Astrocyte (in vitro differentiated cells and primary cell): ENCODE data around the gene NUP58. TPM values are rescaled to one million over a fixed set of nuclear protein-coding genes. Genes with fewer than 3 reads are reported as not detected.

Experiments used
- DNase-seq: peaks from one replicate; pipeline ENCODE4 v3.0.0-alpha.2; 2010; ENCODE audit warnings: low read depth
- FAIRE-seq: peaks from 2 replicates; lab custom pipeline; 2011; peaks lifted over from hg19 to GRCh38; lab: Jason Lieb, UNC
- H2AFZ ChIP-seq: 2 replicates; pipeline ENCODE4 v1.6.0; 2012; ENCODE audit warnings: low read depth, low read length, inconsistent platforms
- H3K27ac ChIP-seq: 2 replicates; pipeline ENCODE4 v1.5.1; 2011; ENCODE audit warnings: low read depth, low read length, inconsistent platforms
- H3K27me3 ChIP-seq: 2 replicates; pipeline ENCODE4 v1.6.0; 2011; ENCODE audit warnings: low read length, inconsistent platforms; ENCODE audit not compliant: insufficient read depth
- H3K36me3 ChIP-seq: 2 replicates; pipeline ENCODE4 v1.5.1; 2011; ENCODE audit warnings: low read length, inconsistent platforms; ENCODE audit not compliant: insufficient read depth
- H3K4me1 ChIP-seq: 2 replicates; pipeline ENCODE4 v1.5.1; 2011; ENCODE audit warnings: low read length, inconsistent platforms; ENCODE audit not compliant: insufficient read depth
- H3K4me2 ChIP-seq: 2 replicates; pipeline ENCODE4 v1.6.0; 2012; ENCODE audit warnings: low read length, inconsistent platforms
- H3K4me3 ChIP-seq: 2 replicates; pipeline ENCODE4 v1.5.1; 2011; ENCODE audit warnings: low read depth, mild to moderate bottlenecking, low read length, inconsistent platforms; ENCODE audit not compliant: insufficient read depth
- H3K79me2 ChIP-seq: 2 replicates; pipeline ENCODE4 v1.6.0; 2012; ENCODE audit warnings: mild to moderate bottlenecking, low read length, inconsistent platforms; ENCODE audit not compliant: insufficient read depth
- H3K9ac ChIP-seq: 2 replicates; pipeline ENCODE4 v1.6.0; 2012; ENCODE audit warnings: mild to moderate bottlenecking, low read length, inconsistent platforms
- H3K9me3 ChIP-seq: 2 replicates; pipeline ENCODE4 v1.5.1; 2012; ENCODE audit warnings: low read depth, mild to moderate bottlenecking, low read length, inconsistent platforms; ENCODE audit not compliant: insufficient read depth
- H4K20me1 ChIP-seq: 2 replicates; pipeline ENCODE4 v1.6.0; 2012; ENCODE audit warnings: low read length, inconsistent platforms; ENCODE audit not compliant: insufficient read depth
- H3K27ac Mint-ChIP-seq: one replicate; pipeline ENCODE4 v1.8.0; 2021; ENCODE audit warnings: mild to moderate bottlenecking, mixed read lengths; ENCODE audit not compliant: unreplicated experiment
- H3K27me3 Mint-ChIP-seq: one replicate; pipeline ENCODE4 v1.8.0; 2021; ENCODE audit warnings: low read depth, mixed read lengths; ENCODE audit not compliant: unreplicated experiment
- H3K36me3 Mint-ChIP-seq: one replicate; pipeline ENCODE4 v1.8.0; 2021; ENCODE audit warnings: low read depth, mixed read lengths; ENCODE audit not compliant: unreplicated experiment
- H3K4me1 Mint-ChIP-seq: one replicate; pipeline ENCODE4 v1.8.0; 2021; ENCODE audit warnings: low read depth, mixed read lengths; ENCODE audit not compliant: unreplicated experiment
- H3K4me3 Mint-ChIP-seq: one replicate; pipeline ENCODE4 v1.8.0; 2021; ENCODE audit warnings: mild to moderate bottlenecking, moderate library complexity, mixed read lengths; ENCODE audit not compliant: unreplicated experiment
- H3K9me3 Mint-ChIP-seq: one replicate; pipeline ENCODE4 v1.8.0; 2021; ENCODE audit warnings: mild to moderate bottlenecking, mixed read lengths; ENCODE audit not compliant: unreplicated experiment
- EZH2 ChIP-seq: IDR thresholded peaks from 2 replicates; pipeline ENCODE4 v1.6.1; 2012; ENCODE audit warnings: mild to moderate bottlenecking, low read length, inconsistent platforms; ENCODE audit not compliant: insufficient read depth
- total RNA-seq: library from RNA; stranded (reverse); gene quantifications from 2 replicates; pipeline ENCODE4 v1.2.1, GENCODE V29; 2021
- TF ChIP-seq, protein P1 (sequence below): IDR thresholded peaks from 2 replicates; pipeline ENCODE4 v1.5.1; 2011; ENCODE audit warnings: low read depth, mild to moderate bottlenecking, inconsistent platforms, low read length, moderate library complexity; ENCODE audit not compliant: insufficient read depth

The NUP58 gene
- total RNA-seq, 1 donor from 2014 or later = 53.2 TPM

DNA sequence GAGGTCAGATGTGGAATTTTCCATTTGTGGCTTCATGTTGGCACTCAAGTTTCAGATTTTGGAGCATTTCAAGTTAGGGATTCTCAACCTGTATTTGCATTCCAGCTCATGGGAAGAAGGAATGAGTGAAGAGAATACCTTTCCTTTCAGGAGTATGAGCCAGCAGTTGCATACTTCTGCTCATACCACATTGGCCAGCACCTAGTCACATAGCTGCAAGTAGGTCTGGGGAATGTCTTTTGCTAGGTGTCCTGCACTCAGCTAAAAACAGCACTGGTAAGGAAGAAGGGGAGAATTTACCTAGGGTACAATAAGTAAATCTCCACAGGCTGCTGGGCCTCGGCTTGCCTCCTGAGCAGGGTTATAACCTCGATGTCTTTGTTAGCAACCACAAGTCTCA is 45.7 kb downstream of the NUP58 start:
- DNase-seq (no peak), FAIRE-seq (no peak)
- H4K20me1 ChIP-seq = no peaks in the 10 kb centered on the region
- no peak overlapping the region for H3K27ac ChIP-seq
- no peak overlapping the region for H2AFZ ChIP-seq
- no peak overlapping the region for H3K9ac ChIP-seq
- no peak overlapping the region for H3K4me2 ChIP-seq
- H3K4me1 ChIP-seq = no peaks in the 10 kb centered on the region
- no peak overlapping the region for H3K4me3 Mint-ChIP-seq
- H3K27ac Mint-ChIP-seq = no peak overlapping the region
- H3K27me3 Mint-ChIP-seq = no peaks in the 10 kb centered on the region
- peaks cover 3% of the 10 kb centered on the region for H3K9me3 Mint-ChIP-seq
- no peak overlapping the region for H3K4me3 ChIP-seq
- no peaks in the 10 kb centered on the region for H3K4me1 Mint-ChIP-seq
- no peaks in the 10 kb centered on the region for H3K9me3 ChIP-seq
- no peaks in the 10 kb centered on the region for H3K36me3 Mint-ChIP-seq
- no peaks in the 10 kb centered on the region for H3K79me2 ChIP-seq
- no peak for TF ChIP-seq EZH2
- TF ChIP-seq, protein P1, sequence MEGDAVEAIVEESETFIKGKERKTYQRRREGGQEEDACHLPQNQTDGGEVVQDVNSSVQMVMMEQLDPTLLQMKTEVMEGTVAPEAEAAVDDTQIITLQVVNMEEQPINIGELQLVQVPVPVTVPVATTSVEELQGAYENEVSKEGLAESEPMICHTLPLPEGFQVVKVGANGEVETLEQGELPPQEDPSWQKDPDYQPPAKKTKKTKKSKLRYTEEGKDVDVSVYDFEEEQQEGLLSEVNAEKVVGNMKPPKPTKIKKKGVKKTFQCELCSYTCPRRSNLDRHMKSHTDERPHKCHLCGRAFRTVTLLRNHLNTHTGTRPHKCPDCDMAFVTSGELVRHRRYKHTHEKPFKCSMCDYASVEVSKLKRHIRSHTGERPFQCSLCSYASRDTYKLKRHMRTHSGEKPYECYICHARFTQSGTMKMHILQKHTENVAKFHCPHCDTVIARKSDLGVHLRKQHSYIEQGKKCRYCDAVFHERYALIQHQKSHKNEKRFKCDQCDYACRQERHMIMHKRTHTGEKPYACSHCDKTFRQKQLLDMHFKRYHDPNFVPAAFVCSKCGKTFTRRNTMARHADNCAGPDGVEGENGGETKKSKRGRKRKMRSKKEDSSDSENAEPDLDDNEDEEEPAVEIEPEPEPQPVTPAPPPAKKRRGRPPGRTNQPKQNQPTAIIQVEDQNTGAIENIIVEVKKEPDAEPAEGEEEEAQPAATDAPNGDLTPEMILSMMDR = no peak
- H3K36me3 ChIP-seq = no peaks in the 10 kb centered on the region
- no peaks in the 10 kb centered on the region for H3K27me3 ChIP-seq

DNA sequence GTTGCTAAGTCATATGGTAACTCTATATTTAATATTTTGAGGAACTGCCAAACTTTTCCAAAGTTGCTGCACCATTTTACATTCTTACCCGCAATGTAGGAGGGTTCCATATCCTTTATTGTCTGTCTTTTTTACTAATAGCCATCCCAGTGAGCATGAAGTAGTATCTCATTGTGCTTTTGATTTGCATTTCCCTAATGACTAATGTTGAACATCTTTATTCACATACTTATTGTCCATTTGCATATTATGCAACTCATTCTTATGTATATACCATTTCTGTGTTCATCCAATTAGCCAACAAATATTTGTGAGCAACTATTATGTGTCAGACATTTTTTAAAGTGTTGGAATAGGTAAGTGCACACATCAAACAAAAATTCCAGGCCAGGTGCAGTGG is 50.0 kb downstream of the NUP58 start:
- DNase-seq = no peak
- Histone ChIP-seq H3K9ac (no peak overlapping the region), H3K9me3 (no peaks in the 10 kb centered on the region), H3K4me1 (no peaks in the 10 kb centered on the region), H3K27ac (no peak overlapping the region), H3K4me2 (no peak overlapping the region), H4K20me1 (no peaks in the 10 kb centered on the region), H3K27me3 (peaks cover 3% of the 10 kb centered on the region), H3K4me3 (no peak overlapping the region), H3K36me3 (no peaks in the 10 kb centered on the region), H3K79me2 (no peaks in the 10 kb centered on the region), H2AFZ (no peak overlapping the region)
- H3K9me3 Mint-ChIP-seq = peaks cover 3% of the 10 kb centered on the region
- TF ChIP-seq, protein P1 = no peak
- TF ChIP-seq EZH2 = no peak
- no peak overlapping the region for H3K27ac Mint-ChIP-seq
- peaks cover 2% of the 10 kb centered on the region for H3K27me3 Mint-ChIP-seq
- H3K4me1 Mint-ChIP-seq = no peaks in the 10 kb centered on the region
- no peak for FAIRE-seq
- H3K4me3 Mint-ChIP-seq = no peak overlapping the region
- no peaks in the 10 kb centered on the region for H3K36me3 Mint-ChIP-seq

DNA sequence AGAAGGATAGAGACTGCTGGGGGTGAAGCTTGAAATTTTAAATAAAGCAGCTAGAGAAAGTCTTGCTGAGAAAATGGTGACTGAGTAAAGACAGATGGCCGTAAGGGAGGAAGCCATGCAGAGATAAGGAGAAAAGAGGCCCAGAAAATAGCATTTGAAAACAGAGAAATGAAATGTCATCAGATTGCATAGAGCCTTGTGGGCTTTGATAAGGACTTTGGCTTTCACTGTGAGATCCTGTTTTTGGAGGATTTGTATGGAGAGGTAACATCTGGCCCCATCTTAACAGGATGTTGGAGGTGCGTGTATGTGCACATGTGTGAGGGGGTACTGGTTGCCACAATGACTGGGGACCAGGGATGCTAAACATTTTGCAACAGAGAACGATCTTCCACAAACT is 50.8 kb downstream of the NUP58 start:
- Mint-ChIP-seq H3K9me3 (peaks cover 3% of the 10 kb centered on the region), H3K27me3 (peaks cover 2% of the 10 kb centered on the region), H3K36me3 (no peaks in the 10 kb centered on the region), H3K4me1 (no peaks in the 10 kb centered on the region), H3K4me3 (no peak overlapping the region), H3K27ac (no peak overlapping the region)
- DNase-seq (no peak), FAIRE-seq (no peak)
- Histone ChIP-seq H2AFZ (no peak overlapping the region), H4K20me1 (no peaks in the 10 kb centered on the region), H3K4me1 (no peaks in the 10 kb centered on the region), H3K9me3 (no peaks in the 10 kb centered on the region), H3K4me2 (no peak overlapping the region), H3K27ac (no peak overlapping the region), H3K4me3 (no peak overlapping the region), H3K9ac (no peak overlapping the region), H3K27me3 (peaks cover 3% of the 10 kb centered on the region), H3K79me2 (no peaks in the 10 kb centered on the region), H3K36me3 (no peaks in the 10 kb centered on the region)
- TF ChIP-seq, protein P1 = no peak
- TF ChIP-seq EZH2 = no peak
